ENCODE results near the gene PAQR5. TPM values are rescaled to one million over a fixed set of nuclear protein-coding genes. Genes with fewer than 3 reads are reported as not detected.

The PAQR5 gene
- polyA plus RNA-seq (2012; ENCODE audit: insufficient read depth, insufficient read length, low read depth) = 0.40 TPM

- no peaks in the 10 kb centered on the region for H3K36me3 ChIP-seq
- H3K27me3 ChIP-seq = peaks cover 15% of the 10 kb centered on the region
- peak within 1 kb of the TSS; percentile 31 for H3K4me3 ChIP-seq (ENCODE audit: low read depth, low read length)
- H3K4me1 ChIP-seq = no peaks in the 10 kb centered on the region
- no peaks in the 10 kb centered on the region for H3K9me3 ChIP-seq
- DNase-seq = peak; percentile 68
- no peak for TF ChIP-seq CTCF (IDR thresholded peaks at IDR 0.05; ENCODE audit: low read depth, low read length)
These were observed at the start of gene PAQR5 for GRCh38 chr15:69298697-69299441. TSS of gene PAQR5 (plus strand) at chr15:69298912. CDS start at chr15:69360081, 61,169 bp downstream.

- H3K36me3 ChIP-seq = 0 out of 2 replicates have a peak, but pooled peaks cover 2% of the 10 kb centered on the region
- no peak for TF ChIP-seq CTCF (IDR thresholded peaks at IDR 0.05; ENCODE audit: low read depth, low read length)
- DNase-seq = peak; percentile 30
- H3K4me3 ChIP-seq (ENCODE audit: low read depth, low read length) = no peak overlapping the region
- H3K9me3 ChIP-seq = no peaks in the 10 kb centered on the region
- no peaks in the 10 kb centered on the region for H3K4me1 ChIP-seq
- H3K27me3 ChIP-seq = no peaks in the 10 kb centered on the region
These were observed 45.6 kb upstream of the PAQR5 start for GRCh38 chr15:69253156-69253555.

- H3K36me3 ChIP-seq = 0 out of 2 replicates have a peak, but pooled peaks cover 2% of the 10 kb centered on the region
- no peak for DNase-seq
- no peaks in the 10 kb centered on the region for H3K27me3 ChIP-seq
- no peak overlapping the region for H3K4me3 ChIP-seq (ENCODE audit: low read depth, low read length)
- TF ChIP-seq CTCF (IDR thresholded peaks at IDR 0.05; ENCODE audit: low read depth, low read length) = peak; percentile 51
- no peaks in the 10 kb centered on the region for H3K9me3 ChIP-seq
- H3K4me1 ChIP-seq = no peaks in the 10 kb centered on the region
These were observed 33.3 kb upstream of the PAQR5 start for GRCh38 chr15:69265347-69265955.

GRCh38 chr15:69271217-69271616 is 27.5 kb upstream of the PAQR5 start:
- H3K9me3 ChIP-seq = no peaks in the 10 kb centered on the region
- DNase-seq = no peak
- no peaks in the 10 kb centered on the region for H3K27me3 ChIP-seq
- H3K4me3 ChIP-seq (ENCODE audit: low read depth, low read length) = no peak overlapping the region
- 0 out of 2 replicates have a peak, but pooled peaks cover 3% of the 10 kb centered on the region for H3K36me3 ChIP-seq
- no peaks in the 10 kb centered on the region for H3K4me1 ChIP-seq
- TF ChIP-seq CTCF (IDR thresholded peaks at IDR 0.05; ENCODE audit: low read depth, low read length) = no peak

GRCh38 chr15:69272139-69272538 is 26.6 kb upstream of the PAQR5 start:
- Histone ChIP-seq H3K9me3 (no peaks in the 10 kb centered on the region), H3K4me1 (no peaks in the 10 kb centered on the region), H3K27me3 (no peaks in the 10 kb centered on the region), H3K4me3 (ENCODE audit: low read depth, low read length) (no peak overlapping the region), H3K36me3 (0 out of 2 replicates have a peak, but pooled peaks cover 3% of the 10 kb centered on the region)
- TF ChIP-seq CTCF (IDR thresholded peaks at IDR 0.05; ENCODE audit: low read depth, low read length) = no peak
- DNase-seq = no peak

- no peak overlapping the region for H3K4me3 ChIP-seq (ENCODE audit: low read depth, low read length)
- no peaks in the 10 kb centered on the region for H3K4me1 ChIP-seq
- 0 out of 2 replicates have a peak, but pooled peaks cover 3% of the 10 kb centered on the region for H3K36me3 ChIP-seq
- no peaks in the 10 kb centered on the region for H3K27me3 ChIP-seq
- H3K9me3 ChIP-seq = no peaks in the 10 kb centered on the region
- no peak for TF ChIP-seq CTCF (IDR thresholded peaks at IDR 0.05; ENCODE audit: low read depth, low read length)
- DNase-seq = no peak
These were observed 25.8 kb upstream of the PAQR5 start for GRCh38 chr15:69272891-69273290.
